Mesenteric fat pad (tissue), 1 donor: Measurements from ENCODE around the gene CES4A. TPM values are rescaled to one million over a fixed set of nuclear protein-coding genes. Genes with fewer than 3 reads are reported as not detected.

Source experiments
- DNase-seq: peaks from one replicate; pipeline ENCODE4 v3.0.0-alpha.2; 2020; ENCODE audit warnings: low spot score
- total RNA-seq: library from RNA; stranded (reverse); fragmentation: NEBNext Ultra II Directional; extraction: Animal tissue kit (Norgen Biotek cat#: 25700); gene quantifications from one replicate; pipeline ENCODE4 v1.2.1, GENCODE V29; 2021
- donor health status: DM: yes; HTN: yes; CAD: no.

Gene CES4A
- total RNA-seq, 1 donor from 2014 or later = 12.5 TPM

DNA sequence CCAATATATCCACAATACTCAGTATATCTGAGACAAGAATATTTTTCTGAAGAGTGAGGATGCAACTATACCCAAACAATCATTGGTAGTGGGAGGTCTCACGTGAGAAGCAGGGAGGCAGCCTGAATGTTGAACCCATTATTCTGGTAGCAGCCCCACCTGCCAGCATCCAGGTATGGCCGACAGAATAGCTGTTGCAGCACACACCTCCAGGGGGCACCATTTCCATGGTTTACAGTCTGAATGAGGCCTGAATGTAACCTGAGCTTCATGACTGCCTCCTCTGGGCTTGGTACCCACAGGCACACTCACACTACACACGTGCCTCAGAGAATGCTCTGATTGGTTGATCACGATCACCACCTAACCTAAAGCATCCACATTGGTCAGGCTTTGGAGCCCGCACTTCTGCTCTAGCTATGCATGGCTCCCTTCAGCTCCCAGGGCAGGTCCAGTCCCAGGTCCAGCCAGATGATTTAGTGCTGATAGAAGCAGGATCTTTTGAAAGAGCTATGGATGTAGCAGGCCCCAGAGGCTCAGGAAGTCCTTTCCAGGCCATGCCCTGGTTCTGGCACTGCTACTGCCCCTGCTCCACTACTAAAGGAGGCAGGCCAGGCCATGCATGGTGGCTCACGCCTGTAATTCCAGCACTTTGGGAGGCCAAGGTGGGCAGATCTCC lies 29.6 kb downstream of the CES4A start:
- DNase-seq = peak; percentile 84

- no peak for DNase-seq
Measured at GRCh38 chr16:67019171-67019570, 30.8 kb downstream of the CES4A start.

DNA sequence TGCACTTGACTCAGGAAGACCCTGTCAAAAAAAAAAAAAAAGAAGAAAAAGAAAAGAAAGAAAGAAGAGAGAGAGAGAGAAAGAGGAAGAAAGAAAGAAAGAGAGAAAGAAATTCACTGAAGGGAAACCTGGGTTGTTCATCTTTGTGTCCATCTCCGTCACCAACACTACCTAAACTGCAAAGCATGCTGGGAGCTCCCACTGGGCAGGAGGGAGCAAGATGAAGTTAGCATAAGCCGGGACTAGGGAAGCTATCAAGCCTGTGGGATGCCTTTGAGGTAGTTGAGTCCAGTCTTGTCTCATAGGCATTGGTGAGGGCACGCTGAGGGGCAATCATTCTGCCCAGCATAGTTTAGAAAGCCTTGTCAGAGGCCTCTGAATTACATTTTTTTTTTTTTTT lies 32.9 kb downstream of the CES4A start:
- DNase-seq = peak; percentile 37

- DNase-seq = peak; percentile 30
Measured at GRCh38 chr16:67022531-67023214, 34.3 kb downstream of the CES4A start.

- DNase-seq = no peak
Measured at GRCh38 chr16:67023689-67024088, 35.3 kb downstream of the CES4A start.

GRCh38 chr16:67024384-67025209 lies 36.2 kb downstream of the CES4A start:
- peak; percentile 24 for DNase-seq

- peak; percentile 24 for DNase-seq
Measured at GRCh38 chr16:67025210-67025550, 36.8 kb downstream of the CES4A start.

DNA sequence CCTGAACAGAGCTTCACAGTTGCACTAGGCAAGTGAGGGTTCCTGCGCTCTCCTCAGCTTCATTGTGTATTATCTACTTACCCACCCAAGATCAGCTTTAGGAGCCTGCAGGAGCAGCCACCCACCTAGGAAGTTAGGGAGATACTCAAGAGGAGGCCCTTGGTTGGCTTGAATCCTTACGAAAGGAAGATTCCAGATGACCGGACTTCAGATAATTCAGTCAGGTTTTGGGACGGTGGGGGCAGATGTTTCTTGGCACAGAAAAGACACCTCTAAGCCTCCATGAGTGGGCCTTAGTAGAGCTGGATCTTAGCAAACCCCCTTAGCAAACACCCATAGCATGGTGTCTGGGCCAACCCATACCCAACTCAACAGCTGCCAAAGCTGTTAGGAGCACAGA lies 38.2 kb downstream of the CES4A start:
- DNase-seq = no peak

GRCh38 chr16:67027046-67027445 lies 38.7 kb downstream of the CES4A start:
- DNase-seq = no peak

DNA sequence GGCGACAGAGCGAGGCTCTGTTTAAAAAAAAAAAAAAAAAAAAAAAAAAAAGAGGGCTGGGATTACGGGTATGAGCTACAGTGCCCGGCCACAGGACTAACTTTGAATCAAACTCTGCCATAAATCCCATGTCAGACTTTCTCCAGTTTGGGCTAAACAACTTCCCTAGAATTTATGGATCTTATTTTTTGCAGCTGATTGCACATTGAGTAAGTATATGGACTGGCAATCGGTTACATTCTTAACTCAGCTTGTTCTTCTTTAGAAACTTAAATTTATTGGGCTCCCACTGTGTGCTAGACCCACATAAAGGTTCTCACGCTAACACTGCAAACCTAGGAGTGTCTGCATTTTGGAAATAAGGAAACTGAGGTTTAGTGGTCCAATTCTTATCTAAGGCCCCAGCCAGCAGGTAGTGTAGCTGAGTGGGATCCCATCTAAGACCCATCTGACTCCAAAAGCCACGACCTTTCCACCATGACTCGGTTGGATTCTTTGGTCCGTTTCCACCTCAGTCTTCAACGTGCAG lies 39.8 kb downstream of the CES4A start:
- no peak for DNase-seq

- DNase-seq = peak; percentile 98
Measured at GRCh38 chr16:67028696-67029253, 40.4 kb downstream of the CES4A start, which contains the start of gene CBFB. CBFB (plus strand) TSS chr16:67029149; CDS start chr16:67029408, 259 bp downstream.

GRCh38 chr16:67029254-67030096 lies 41.1 kb downstream of the CES4A start:
- DNase-seq = peak; percentile 91

GRCh38 chr16:67030221-67030962 lies 42.0 kb downstream of the CES4A start:
- DNase-seq = peak; percentile 47

DNA sequence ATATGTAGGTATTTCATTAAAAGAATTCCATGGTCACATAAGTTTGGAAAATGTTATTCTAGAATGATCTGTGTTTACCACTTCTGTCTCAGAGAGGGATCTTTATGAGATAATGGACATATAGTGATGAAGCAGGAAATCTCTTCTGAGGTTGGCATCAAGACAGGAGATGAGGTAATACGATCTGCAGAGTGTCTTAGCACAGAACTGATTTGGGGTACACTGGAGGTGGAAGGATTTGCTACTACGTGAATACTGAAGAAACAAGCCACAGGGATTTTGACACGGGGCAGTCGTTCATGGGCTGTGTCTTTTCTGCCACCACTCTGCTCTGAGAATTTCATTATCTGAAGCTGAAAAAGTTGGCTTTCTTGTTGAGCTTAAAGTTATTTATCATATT lies 46.1 kb downstream of the CES4A start:
- no peak for DNase-seq

- no peak for DNase-seq
Measured at GRCh38 chr16:67035364-67035763, 47.0 kb downstream of the CES4A start.

DNA sequence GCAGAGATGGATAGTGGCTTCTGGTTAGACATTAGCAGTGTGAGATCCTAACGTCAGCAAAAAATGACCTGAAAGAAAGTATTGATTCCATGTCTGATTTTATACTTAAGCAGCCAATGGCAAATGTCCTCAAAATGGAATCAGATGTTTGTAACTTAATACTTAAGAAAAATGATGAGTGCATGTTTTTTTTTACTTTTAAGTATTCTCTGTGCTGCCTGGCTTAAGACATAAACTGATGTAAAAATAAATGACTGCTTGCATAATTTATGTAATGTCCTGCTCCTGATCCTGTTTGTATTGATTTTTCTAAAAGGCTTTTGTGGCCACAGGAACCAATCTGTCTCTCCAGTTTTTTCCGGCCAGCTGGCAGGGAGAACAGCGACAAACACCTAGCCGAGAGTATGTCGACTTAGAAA lies 47.9 kb downstream of the CES4A start:
- DNase-seq = no peak

DNA sequence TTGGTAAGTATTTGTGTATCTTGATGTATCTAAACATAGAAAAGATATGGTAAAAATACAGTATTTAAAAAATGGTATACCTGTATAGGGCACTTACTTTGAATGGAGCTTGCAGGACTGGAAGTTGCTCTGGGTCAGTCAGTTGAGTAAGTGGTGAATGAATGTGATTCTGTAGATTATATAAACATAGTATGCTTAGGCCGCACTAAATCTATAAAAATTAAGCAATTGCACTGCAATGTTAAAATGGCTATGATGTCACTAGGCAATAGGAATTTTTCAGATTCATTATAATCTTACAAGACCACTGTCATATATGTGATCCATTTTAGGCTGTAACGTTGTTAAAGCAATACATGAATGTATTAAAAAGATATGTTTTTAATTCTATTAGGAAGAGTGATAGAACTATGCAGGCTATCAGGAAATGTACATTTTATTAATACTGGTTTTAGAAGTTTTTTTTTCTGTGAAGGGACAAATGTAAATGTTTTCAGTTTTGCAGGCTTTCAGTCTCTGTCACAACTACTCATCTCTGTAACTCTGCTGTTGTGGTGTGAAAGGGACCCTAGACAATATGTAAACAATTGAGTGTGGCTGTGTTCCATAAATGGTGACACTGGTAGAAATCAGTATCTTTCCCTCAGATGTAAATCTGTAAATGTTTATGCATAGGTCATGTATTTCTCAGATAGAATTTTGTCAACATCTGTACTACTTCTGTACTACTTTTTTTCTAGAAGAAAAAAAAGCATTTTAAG lies 51.1 kb downstream of the CES4A start:
- DNase-seq = no peak

DNA sequence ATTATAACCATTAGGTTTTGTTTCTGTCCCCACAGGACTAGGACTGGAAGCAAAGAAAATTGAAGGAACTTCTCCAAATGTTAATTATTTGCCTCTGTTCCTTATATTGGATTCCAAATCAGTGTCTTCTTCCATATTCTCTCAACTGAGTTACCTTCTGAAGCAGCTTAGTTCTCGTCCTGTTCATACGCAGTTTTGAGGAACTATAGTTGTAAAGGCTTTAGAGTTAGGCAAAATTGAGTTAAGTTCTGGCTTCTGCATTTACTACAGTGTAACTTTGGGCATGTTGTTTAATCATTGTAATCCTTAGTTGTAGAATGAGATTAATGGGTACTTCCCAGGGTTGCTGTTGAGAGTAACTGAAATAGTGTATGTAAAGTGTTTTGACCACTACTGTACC lies 51.8 kb downstream of the CES4A start:
- no peak for DNase-seq

GRCh38 chr16:67040906-67041305 lies 52.5 kb downstream of the CES4A start:
- DNase-seq = no peak
